Measurements from ENCODE around the gene TNFRSF25.
"Not testable (repeated sequence)": the region's sequence is repeated elsewhere in the genome, so short reads cannot be mapped to it uniquely, and the experiment has no call there.

The TNFRSF25 gene

DNA sequence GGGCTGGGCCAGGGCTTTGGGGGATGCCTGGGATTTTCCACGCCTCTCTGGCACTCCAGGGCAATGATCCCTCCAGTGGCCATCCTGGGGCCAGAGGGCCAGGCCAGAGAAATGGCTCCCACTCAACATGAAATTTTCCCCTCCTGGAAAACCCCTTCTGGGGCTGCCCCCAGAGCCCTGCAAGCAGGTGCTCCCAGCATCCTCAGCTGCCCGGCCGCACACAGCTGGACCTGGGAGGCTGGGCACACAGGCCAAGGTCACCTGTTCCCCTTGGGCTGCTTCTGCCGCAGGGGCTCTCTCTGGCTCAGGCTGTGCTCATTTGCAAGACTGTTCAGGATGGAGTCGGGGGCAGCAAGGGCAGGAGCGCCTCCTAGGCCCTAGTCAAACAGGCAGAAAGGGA, 37.5 kb downstream of the TNFRSF25 start:
- DNase-seq, result not testable (repeated sequence)

- DNase-seq, result no peak
Measured at GRCh38 chr1:6427441-6428390, 38.3 kb downstream of the TNFRSF25 start.

- DNase-seq, result no peak
Measured at GRCh38 chr1:6426972-6427350, 39.0 kb downstream of the TNFRSF25 start.

DNA sequence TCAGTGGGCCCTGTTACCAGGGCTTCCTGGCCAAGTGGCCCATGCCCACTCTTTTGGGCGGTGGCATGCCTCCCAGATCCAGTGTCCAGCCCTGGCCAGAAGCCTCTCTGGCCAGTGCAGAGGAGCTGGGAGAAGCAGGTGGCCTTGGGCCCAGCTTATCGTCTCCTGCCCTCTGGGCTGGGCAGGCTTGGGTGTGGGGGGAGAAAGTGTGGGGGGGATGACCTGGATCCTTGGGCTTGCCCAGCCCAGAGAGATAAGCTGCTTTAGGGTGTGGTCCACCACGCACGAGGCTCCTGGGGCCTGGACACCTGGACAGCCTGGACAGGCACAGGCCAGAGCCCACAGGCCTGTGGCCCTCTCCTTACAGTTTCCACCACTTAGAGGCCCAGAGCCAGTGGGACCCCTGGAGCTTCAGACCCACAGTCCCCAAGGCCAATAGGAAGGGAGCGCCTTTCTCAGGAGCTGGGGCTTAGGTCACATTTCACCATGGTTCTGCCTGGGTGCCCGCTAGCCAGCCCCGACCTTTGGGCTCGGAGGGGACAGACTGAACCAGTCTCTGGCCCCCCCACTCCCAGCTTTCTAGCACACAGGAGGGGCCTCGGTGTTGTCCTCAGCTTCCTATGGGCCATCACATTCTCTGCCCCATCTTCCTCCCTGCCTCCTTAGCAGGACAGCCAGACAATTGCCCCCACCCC, 39.5 kb downstream of the TNFRSF25 start:
- no peak for DNase-seq

- no peak for DNase-seq
Measured at GRCh38 chr1:6425658-6426057, 40.3 kb downstream of the TNFRSF25 start.

GRCh38 chr1:6424619-6425593, 41.1 kb downstream of the TNFRSF25 start, which contains the start of gene ESPN:
TSS of gene ESPN (plus strand) at chr1:6424776. CDS start at chr1:6424956, 180 bp downstream.
- no peak for DNase-seq

DNA sequence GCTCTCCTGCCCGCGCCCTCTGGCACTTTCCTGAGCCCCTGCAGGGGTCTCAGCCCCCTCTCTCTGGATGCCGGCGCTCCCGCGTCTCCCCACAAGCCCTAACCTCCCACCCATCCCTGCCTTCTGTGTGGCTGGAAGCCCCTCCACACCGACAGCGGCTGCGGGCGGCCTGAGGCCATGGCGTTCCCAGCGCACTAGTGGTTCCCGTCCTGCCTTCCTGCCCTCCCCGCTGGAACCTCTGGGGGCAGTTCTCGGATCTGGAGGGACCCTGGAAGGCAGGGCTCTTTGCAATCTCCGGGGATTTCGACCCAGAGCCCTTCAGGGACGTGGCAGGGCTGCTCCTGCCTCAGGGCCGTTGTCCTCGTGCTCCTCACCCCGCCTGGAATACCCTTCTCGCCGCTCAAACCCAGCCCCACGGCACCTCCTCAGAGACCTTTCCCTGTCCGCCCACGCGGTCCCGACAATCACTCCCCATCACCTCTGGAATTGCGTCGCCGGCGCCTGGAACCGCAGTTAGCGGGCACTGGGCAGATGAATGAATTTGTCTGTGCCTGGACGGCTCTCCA, 41.9 kb downstream of the TNFRSF25 start:
- no peak for DNase-seq

GRCh38 chr1:6423321-6423999, 42.5 kb downstream of the TNFRSF25 start:
- no peak for DNase-seq

DNA sequence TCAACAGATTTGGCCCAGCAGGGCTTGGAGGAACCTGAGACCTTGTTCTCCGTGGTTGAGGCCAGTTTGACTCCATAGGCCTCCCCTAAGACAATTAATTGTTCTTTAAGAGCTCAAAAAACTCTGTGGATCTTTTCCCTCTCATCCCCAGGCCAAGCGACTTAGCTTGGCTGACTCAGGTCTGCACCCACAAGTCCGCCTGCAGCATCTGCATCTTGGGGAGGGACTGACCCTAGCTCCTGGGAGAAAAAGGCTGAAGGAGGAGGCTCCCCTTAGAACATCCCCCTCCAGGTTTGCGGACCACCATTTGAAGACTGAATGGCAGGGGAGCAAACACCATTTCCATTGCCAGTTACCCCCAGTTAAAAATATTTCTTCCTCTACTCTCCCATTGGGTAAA, 44.7 kb downstream of the TNFRSF25 start:
- DNase-seq, result no peak

DNA sequence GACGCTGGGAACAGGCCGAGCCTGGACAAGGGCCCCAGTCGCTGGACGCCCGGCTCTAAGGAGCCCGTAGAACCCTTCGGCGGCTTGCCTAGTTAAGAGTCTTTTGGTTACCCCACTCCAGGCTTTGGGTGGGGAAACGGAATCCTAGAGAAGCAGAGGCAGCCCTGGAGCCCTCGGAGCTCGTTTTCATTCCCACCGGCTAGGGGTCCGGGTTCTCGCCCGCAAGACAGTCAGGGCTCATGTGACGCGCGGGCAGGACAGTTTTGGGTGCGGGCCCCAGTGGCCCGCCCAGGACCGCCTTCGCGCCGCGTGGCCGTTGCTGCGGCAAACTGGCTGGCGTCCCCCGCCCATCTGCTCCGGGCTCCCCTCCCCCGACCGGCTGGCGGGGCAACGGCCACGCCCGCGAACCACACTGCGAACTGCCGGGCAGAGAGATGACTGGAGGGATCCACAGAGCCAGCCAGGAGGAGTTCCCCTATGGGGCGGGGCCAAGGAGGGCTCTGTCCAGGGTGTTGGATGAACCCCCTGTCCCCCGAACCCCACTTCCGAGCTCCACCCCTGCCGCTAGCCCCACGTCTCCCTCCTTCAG, 45.4 kb downstream of the TNFRSF25 start:
- no peak for DNase-seq

DNA sequence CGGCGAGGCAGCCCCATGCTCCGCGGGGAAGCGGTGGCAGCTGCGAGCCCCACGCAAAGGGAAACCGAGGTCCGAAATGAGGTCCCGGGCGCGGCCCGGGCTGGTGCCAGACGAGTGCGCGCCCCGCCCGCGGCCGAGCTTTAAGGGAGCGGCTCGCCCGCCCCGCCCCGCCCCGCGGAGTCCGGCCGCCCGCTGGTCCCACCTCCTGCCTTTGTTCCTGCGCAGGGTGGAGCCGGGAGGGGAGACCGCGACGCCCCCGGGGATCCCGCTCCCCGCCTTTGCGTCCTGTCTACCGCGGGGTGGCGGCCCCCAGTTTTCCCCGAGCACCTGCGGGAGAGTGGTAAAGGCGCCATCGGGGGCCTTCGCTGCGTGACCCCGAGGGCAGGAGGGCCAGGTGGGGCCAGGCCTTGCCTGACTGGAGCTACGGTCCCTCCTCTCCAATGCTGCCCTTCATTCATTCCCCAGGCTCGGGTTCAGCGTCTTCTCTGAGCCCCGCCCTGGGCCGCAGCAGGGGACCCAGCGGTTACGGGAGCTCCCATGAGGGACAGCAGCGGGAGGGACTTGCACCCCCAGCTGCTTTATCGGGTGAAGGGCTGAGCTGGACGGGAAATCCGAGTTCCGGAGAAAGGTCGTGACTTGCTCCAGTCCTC, 46.0 kb downstream of the TNFRSF25 start, which contains the start of gene HES2:
Gene HES2, minus strand, starts transcription at position 116 of the 650 bp plus-strand sequence. Its CDS starts 99 bp downstream, at position 17.
- DNase-seq, result no peak

- no peak for DNase-seq
Measured at GRCh38 chr1:6419397-6419803, 46.6 kb downstream of the TNFRSF25 start.

GRCh38 chr1:6418668-6419396, 47.1 kb downstream of the TNFRSF25 start:
- DNase-seq, result no peak

- DNase-seq, result no peak
Measured at GRCh38 chr1:6417961-6418667, 47.9 kb downstream of the TNFRSF25 start.

- no peak for DNase-seq
Measured at GRCh38 chr1:6416906-6417305, 49.1 kb downstream of the TNFRSF25 start.

DNA sequence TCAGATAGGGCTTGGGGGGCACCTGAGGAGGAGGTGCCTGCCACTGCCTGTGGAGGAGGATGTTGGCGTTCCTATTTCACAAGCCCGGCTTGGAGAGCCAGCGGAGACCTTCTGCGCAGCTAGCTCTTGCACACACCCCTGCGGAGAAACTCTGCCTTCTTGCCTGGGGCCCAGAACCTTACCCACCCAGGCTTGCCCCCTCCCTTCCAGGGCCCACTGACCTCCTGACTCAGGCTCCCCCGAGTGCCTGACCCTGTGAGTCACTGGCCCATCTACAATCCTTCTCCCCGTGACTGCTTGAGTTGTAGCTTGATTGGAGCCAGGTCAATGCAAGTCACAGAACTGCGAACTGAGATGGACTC, 49.7 kb downstream of the TNFRSF25 start:
- no peak for DNase-seq

- DNase-seq, result no peak
Measured at GRCh38 chr1:6414881-6415626, 50.9 kb downstream of the TNFRSF25 start.

- DNase-seq, result no peak
Measured at GRCh38 chr1:6414443-6414844, 51.5 kb downstream of the TNFRSF25 start.

GRCh38 chr1:6412896-6413295, 53.1 kb downstream of the TNFRSF25 start:
- DNase-seq, result no peak

Measured in NCI-H1048 (cell line).